Measurements from ENCODE around the gene PURB.

Gene PURB

DNA sequence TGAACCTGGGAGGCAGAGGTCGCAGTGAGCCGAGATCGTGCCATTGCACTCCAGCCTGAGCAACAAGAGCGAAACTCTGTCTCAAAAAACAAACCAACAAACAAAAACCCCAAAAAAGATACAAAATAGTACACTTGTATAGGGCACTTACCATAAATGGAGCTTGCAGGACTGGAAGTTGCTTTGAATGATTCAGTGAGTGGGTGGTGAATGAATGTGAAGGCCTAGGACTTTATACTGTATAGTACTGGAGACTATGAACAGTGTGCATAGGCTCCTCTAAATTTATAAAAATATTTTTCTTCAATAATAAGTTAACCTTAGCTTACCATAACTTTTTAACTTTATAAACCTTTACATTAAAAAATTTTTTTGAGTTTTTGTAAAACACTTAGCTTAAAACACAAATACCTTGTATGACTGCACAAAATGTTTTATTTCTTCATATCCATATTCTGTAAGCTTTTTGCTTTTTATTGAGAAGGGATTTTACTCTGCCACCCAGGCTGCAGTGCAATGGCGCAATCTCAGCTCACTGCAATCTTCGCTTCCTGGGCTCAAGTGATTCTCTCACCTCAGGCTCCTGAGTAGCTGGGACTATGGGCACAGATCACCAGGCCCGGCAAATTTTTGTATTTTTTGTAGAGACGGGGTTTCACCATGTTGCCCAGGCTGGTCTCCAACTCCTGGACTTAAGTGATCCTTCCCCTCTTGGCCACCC lies 30.5 kb downstream of the PURB start:
- no peak overlapping the region for H3K9ac ChIP-seq (ENCODE audit: low read depth, low read length, poor library complexity, severe bottlenecking)
- peaks cover 7% of the 10 kb centered on the region for H3K4me1 ChIP-seq (ENCODE audit: insufficient read depth, low read length, poor library complexity, severe bottlenecking)
- peaks cover 7% of the 10 kb centered on the region for H3K79me2 ChIP-seq (ENCODE audit: insufficient read depth, low read length)
- H4K20me1 ChIP-seq (ENCODE audit: insufficient read depth, low read length, poor library complexity, severe bottlenecking): no peaks in the 10 kb centered on the region
- no peak overlapping the region for H2AFZ ChIP-seq (ENCODE audit: low read length)
- no peak overlapping the region for H3K4me3 ChIP-seq (ENCODE audit: low read length, poor library complexity, severe bottlenecking)
- no peak overlapping the region for H3K4me2 ChIP-seq (ENCODE audit: low read depth, low read length, poor library complexity, severe bottlenecking)
- TF ChIP-seq EZH2phosphoT487 (IDR thresholded peaks at IDR 0.05; ENCODE audit: borderline replicate concordance): no peak
- TF ChIP-seq, protein P1, sequence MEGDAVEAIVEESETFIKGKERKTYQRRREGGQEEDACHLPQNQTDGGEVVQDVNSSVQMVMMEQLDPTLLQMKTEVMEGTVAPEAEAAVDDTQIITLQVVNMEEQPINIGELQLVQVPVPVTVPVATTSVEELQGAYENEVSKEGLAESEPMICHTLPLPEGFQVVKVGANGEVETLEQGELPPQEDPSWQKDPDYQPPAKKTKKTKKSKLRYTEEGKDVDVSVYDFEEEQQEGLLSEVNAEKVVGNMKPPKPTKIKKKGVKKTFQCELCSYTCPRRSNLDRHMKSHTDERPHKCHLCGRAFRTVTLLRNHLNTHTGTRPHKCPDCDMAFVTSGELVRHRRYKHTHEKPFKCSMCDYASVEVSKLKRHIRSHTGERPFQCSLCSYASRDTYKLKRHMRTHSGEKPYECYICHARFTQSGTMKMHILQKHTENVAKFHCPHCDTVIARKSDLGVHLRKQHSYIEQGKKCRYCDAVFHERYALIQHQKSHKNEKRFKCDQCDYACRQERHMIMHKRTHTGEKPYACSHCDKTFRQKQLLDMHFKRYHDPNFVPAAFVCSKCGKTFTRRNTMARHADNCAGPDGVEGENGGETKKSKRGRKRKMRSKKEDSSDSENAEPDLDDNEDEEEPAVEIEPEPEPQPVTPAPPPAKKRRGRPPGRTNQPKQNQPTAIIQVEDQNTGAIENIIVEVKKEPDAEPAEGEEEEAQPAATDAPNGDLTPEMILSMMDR (conservative IDR thresholded peaks at IDR 0.05; ENCODE audit: low read length): no peak
- H3F3A ChIP-seq (ENCODE audit: low read depth): peaks cover 4% of the 10 kb centered on the region; the same call in 1 of the 2 replicates
- H3K9me3 ChIP-seq (ENCODE audit: insufficient read depth, low read depth, low read length): no peaks in the 10 kb centered on the region
- no peaks in the 10 kb centered on the region for H3K9me2 ChIP-seq (replicated peaks; ENCODE audit: low read depth, low read length)
- H3K27me3 ChIP-seq (ENCODE audit: insufficient read depth, low read length, poor library complexity, severe bottlenecking): no peaks in the 10 kb centered on the region
- H3K36me3 ChIP-seq (ENCODE audit: insufficient read depth, low read length): no peaks in the 10 kb centered on the region

DNA sequence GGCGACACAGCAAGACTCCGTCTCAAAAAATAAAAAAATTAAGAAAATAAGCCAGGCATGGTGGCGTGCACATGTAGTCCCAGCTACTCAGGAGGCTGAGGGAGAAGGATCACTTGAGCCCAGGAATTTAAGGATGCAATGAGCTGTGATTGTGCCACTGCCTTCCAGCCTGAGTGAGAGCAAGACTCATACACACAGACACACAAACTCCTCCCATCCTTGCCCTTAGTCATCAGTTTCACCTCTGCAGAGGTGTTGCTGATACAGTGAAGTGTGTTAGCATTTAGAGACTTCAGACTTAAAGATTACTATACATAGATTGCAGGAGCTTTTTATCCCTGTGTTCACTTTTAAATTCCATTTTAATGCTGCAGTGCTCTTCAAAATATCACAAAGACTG lies 31.9 kb downstream of the PURB start:
- Histone ChIP-seq H3K9me2 (replicated peaks; ENCODE audit: low read depth, low read length) (no peaks in the 10 kb centered on the region), H3K27me3 (ENCODE audit: insufficient read depth, low read length, poor library complexity, severe bottlenecking) (no peaks in the 10 kb centered on the region), H3K9me3 (ENCODE audit: insufficient read depth, low read depth, low read length) (no peaks in the 10 kb centered on the region), H3K79me2 (ENCODE audit: insufficient read depth, low read length) (peaks cover 20% of the 10 kb centered on the region), H3K4me2 (ENCODE audit: low read depth, low read length, poor library complexity, severe bottlenecking) (no peak overlapping the region), H3K4me1 (ENCODE audit: insufficient read depth, low read length, poor library complexity, severe bottlenecking) (peaks cover 17% of the 10 kb centered on the region), H3K36me3 (ENCODE audit: insufficient read depth, low read length) (no peaks in the 10 kb centered on the region), H3K4me3 (ENCODE audit: low read length, poor library complexity, severe bottlenecking) (no peak overlapping the region), H3K9ac (ENCODE audit: low read depth, low read length, poor library complexity, severe bottlenecking) (no peak overlapping the region), H4K20me1 (ENCODE audit: insufficient read depth, low read length, poor library complexity, severe bottlenecking) (no peaks in the 10 kb centered on the region), H3F3A (ENCODE audit: low read depth) (peaks cover 4% of the 10 kb centered on the region; the same call in 1 of the 2 replicates), H2AFZ (ENCODE audit: low read length) (no peak overlapping the region)
- no peak for TF ChIP-seq EZH2phosphoT487 (IDR thresholded peaks at IDR 0.05; ENCODE audit: borderline replicate concordance)
- TF ChIP-seq, protein P1 (conservative IDR thresholded peaks at IDR 0.05; ENCODE audit: low read length): no peak

DNA sequence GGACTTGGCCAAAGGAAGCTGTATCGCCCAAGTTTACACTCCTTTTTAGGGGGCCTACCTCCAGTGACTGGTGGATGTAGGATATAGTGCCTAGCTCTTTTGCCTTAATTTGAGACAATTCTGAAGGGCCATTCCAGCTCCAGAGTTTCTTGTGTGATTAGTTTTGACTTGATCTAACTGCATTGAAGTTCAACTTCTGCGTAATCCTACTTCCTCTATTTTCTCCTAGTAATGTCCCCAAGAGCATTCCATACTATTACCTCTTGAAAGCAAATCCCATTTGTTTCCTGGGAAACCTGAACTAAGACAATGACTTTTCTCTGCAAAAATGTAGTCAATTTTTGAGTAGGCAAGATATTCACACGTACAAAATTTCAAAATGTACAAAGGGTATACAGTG lies 32.7 kb downstream of the PURB start:
- Histone ChIP-seq H3K4me3 (ENCODE audit: low read length, poor library complexity, severe bottlenecking) (no peak overlapping the region), H3F3A (ENCODE audit: low read depth) (peaks cover 5% of the 10 kb centered on the region; the same call in 1 of the 2 replicates), H2AFZ (ENCODE audit: low read length) (no peak overlapping the region), H3K4me2 (ENCODE audit: low read depth, low read length, poor library complexity, severe bottlenecking) (no peak overlapping the region), H3K9me2 (replicated peaks; ENCODE audit: low read depth, low read length) (no peaks in the 10 kb centered on the region), H4K20me1 (ENCODE audit: insufficient read depth, low read length, poor library complexity, severe bottlenecking) (no peaks in the 10 kb centered on the region), H3K79me2 (ENCODE audit: insufficient read depth, low read length) (peaks cover 20% of the 10 kb centered on the region), H3K9me3 (ENCODE audit: insufficient read depth, low read depth, low read length) (no peaks in the 10 kb centered on the region), H3K36me3 (ENCODE audit: insufficient read depth, low read length) (no peaks in the 10 kb centered on the region), H3K9ac (ENCODE audit: low read depth, low read length, poor library complexity, severe bottlenecking) (no peak overlapping the region), H3K4me1 (ENCODE audit: insufficient read depth, low read length, poor library complexity, severe bottlenecking) (peaks cover 17% of the 10 kb centered on the region), H3K27me3 (ENCODE audit: insufficient read depth, low read length, poor library complexity, severe bottlenecking) (no peaks in the 10 kb centered on the region)
- TF ChIP-seq EZH2phosphoT487 (IDR thresholded peaks at IDR 0.05; ENCODE audit: borderline replicate concordance): no peak
- TF ChIP-seq, protein P1 (conservative IDR thresholded peaks at IDR 0.05; ENCODE audit: low read length): no peak
